ENCODE results near the gene NOL4.

DNA sequence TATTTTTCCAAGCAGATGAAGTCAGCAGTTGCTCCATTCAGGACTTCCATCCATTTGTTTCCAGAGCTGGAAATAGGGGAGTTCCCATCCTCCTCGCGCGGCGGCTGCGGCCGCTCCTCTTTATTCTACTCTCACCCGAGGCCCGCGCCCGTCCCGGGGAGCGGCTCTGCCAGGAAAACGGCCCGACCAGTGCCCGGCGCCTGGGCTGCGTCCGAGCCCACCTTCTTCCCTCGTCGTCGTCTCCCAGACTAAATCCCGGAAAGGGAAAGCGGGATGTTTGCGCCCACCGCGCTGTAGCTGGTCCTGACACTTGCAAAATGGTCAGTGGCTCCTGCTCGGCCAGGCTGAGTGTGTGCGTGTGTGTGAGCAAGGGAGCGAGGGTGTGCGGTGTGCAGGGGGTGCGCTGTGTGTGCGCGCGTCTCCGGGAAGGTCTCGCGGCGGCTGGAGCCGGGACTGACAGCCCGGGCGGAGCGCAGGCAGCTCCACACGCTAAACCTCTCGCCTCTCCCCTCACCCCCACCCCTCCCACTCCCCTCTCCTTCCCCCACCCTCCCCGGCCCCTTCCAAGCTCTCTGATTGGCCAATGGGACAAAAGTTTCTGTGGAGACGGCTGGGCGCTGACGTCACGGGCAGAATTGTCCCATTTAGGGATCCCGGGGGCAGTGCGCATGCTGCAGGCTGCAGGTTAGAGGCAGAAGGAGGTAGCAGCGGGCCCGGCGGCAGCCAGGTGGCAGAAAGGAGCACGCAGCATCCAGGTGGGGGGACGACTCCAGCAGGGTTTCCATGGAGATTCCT lies at the start of gene NOL4:
- TF ChIP-seq POLR2A (IDR thresholded peaks at IDR 0.05) = no peak
- TF ChIP-seq, protein P1, sequence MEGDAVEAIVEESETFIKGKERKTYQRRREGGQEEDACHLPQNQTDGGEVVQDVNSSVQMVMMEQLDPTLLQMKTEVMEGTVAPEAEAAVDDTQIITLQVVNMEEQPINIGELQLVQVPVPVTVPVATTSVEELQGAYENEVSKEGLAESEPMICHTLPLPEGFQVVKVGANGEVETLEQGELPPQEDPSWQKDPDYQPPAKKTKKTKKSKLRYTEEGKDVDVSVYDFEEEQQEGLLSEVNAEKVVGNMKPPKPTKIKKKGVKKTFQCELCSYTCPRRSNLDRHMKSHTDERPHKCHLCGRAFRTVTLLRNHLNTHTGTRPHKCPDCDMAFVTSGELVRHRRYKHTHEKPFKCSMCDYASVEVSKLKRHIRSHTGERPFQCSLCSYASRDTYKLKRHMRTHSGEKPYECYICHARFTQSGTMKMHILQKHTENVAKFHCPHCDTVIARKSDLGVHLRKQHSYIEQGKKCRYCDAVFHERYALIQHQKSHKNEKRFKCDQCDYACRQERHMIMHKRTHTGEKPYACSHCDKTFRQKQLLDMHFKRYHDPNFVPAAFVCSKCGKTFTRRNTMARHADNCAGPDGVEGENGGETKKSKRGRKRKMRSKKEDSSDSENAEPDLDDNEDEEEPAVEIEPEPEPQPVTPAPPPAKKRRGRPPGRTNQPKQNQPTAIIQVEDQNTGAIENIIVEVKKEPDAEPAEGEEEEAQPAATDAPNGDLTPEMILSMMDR (IDR thresholded peaks at IDR 0.05) = no peak

Data from upper lobe of left lung (tissue), 4 donors.